Naive thymus-derived CD4-positive, alpha-beta T cell (primary cell): ENCODE results near the gene DNAAF1. TPM values are rescaled to one million over a fixed set of nuclear protein-coding genes. Genes with fewer than 3 reads are reported as not detected.

ENCODE experiments used
- ATAC-seq: fragments of 150-1000 bp; cut with Tn5 transposase; 2 replicates; pipeline ENCODE4 v1.10.0; 2021; ENCODE audit warnings: mild to moderate bottlenecking, moderate library complexity
- CTCF ChIA-PET: fragments of 350-600 bp; sonication (Branson Sonifier 250); formaldehyde crosslinking; loops from one replicate; lab custom pipeline; 2021; ENCODE audit warnings: antibody characterized with exemption; lab: Charles Lee
- POLR2A ChIA-PET: fragments of 350-600 bp; sonication (Branson Sonifier 250); formaldehyde crosslinking; loops from one replicate; lab custom pipeline; 2021; ENCODE audit warnings: antibody characterized with exemption, inconsistent platforms; lab: Charles Lee
- DNase-seq, 9 donors: peaks; one replicate each; pipeline versions ENCODE4 v3.0.0 to v3.0.0-alpha.2; 2020 to 2022; ENCODE audit warnings: mixed read lengths in 1 of 9
- H3K27ac ChIP-seq: one replicate; pipeline ENCODE4 v1.7.0; 2013; ENCODE audit warnings: mild to moderate bottlenecking, low read depth, low read length, moderate library complexity
- H3K27me3 ChIP-seq, 2 donors: one replicate each; pipeline ENCODE4 v1.7.0; 2013; ENCODE audit warnings: low read length in 2 of 2, mild to moderate bottlenecking in 2 of 2, moderate library complexity in 2 of 2; ENCODE audit not compliant: control insufficient read depth in 2 of 2, insufficient read depth in 2 of 2
- H3K36me3 ChIP-seq, 3 experiments: 1 replicate in 2 of 3; 2 replicates in 1 of 3; pipeline ENCODE4 v1.7.0; 2013; ENCODE audit warnings: low read length in 3 of 3, mild to moderate bottlenecking in 3 of 3, moderate library complexity in 1 of 3; ENCODE audit not compliant: insufficient read depth in 3 of 3, control insufficient read depth in 2 of 3
- H3K4me1 ChIP-seq, 2 donors: one replicate each; pipeline ENCODE4 v1.7.0; 2013; ENCODE audit warnings: low read length in 2 of 2, mild to moderate bottlenecking in 2 of 2, moderate library complexity in 1 of 2; ENCODE audit not compliant: control insufficient read depth in 2 of 2, insufficient read depth in 2 of 2
- H3K4me3 ChIP-seq: 2 replicates; pipeline ENCODE4 v1.7.0; 2013; ENCODE audit warnings: mild to moderate bottlenecking, low read length
- H3K9me3 ChIP-seq, 3 experiments: 1 replicate in 2 of 3; 2 replicates in 1 of 3; pipeline ENCODE4 v1.7.0; 2013; ENCODE audit warnings: low read length in 3 of 3; ENCODE audit not compliant: control insufficient read depth in 2 of 3
- H3K27ac Mint-ChIP-seq, 9 donors: one replicate each; pipeline ENCODE4 v1.8.0; 2020 to 2022; ENCODE audit warnings: mixed read lengths in 9 of 9, mild to moderate bottlenecking in 8 of 9, moderate library complexity in 5 of 9, inconsistent platforms in 2 of 9
- H3K27me3 Mint-ChIP-seq, 5 donors: one replicate each; pipeline ENCODE4 v1.8.0; 2021 to 2022; ENCODE audit warnings: mixed read lengths in 5 of 5, mild to moderate bottlenecking in 1 of 5
- H3K36me3 Mint-ChIP-seq, 5 donors: one replicate each; pipeline ENCODE4 v1.8.0; 2020 to 2022; ENCODE audit warnings: mixed read lengths in 5 of 5, mild to moderate bottlenecking in 3 of 5, inconsistent platforms in 1 of 5
- H3K4me1 Mint-ChIP-seq, 7 donors: one replicate each; pipeline ENCODE4 v1.8.0; 2020 to 2022; ENCODE audit warnings: mixed read lengths in 7 of 7, mild to moderate bottlenecking in 3 of 7, inconsistent platforms in 1 of 7
- H3K4me3 Mint-ChIP-seq, 10 donors: one replicate each; pipeline ENCODE4 v1.8.0; 2020 to 2022; ENCODE audit warnings: mild to moderate bottlenecking in 10 of 10, mixed read lengths in 10 of 10, moderate library complexity in 6 of 10, inconsistent platforms in 2 of 10
- H3K9me3 Mint-ChIP-seq, 11 donors: one replicate each; pipeline ENCODE4 v1.8.0; 2020 to 2022; ENCODE audit warnings: mixed read lengths in 11 of 11, mild to moderate bottlenecking in 4 of 11, inconsistent platforms in 1 of 11, moderate library complexity in 1 of 11
- intact Hi-C, 2 donors: fragments of 100-400 bp; cut with micrococcal nuclease; formaldehyde crosslinking; loops; one replicate each; pipeline ENCODE4 v1.15.1; 2023
- polyA plus RNA-seq, 2 donors: library from polyadenylated mRNA; unstranded; fragments of 300-500 nt; fragmentation: Illumina TruSeq; gene quantifications; one replicate each; pipeline ENCODE4 v1.2.3, GENCODE V29; 2021
- total RNA-seq, 6 experiments: library from RNA in 5 of 6; stranded (reverse) in 5 of 6; gene quantifications; 1 replicate in 5 of 6; 2 replicates in 1 of 6; pipeline ENCODE4 v1.2.3 and lab custom pipeline; 2021 to 2026

Gene DNAAF1
- total and polyA plus RNA-seq, 7 experiments from 2014 or later: 0.06 to 2.2 (median 0.38) TPM; not detected in 3

- Histone ChIP-seq H3K4me3 (no peak overlapping the region), H3K4me1 (peaks cover 4 to 9% of the 10 kb centered on the region in 2 donors), H3K9me3 (no peaks in the 10 kb centered on the region), H3K27ac (no peak overlapping the region), H3K36me3 (peaks cover 0 to 4% (median 0%) of the 10 kb centered on the region in 3 experiments), H3K27me3 (no peaks in the 10 kb centered on the region)
- DNase-seq: no peak
- ChIA-PET CTCF (interaction anchor here (0.6 kb wide), 1 partner anchor 53 kb away, joined by 4 read pairs; no protein-coding TSS in a partner anchor), POLR2A (interaction anchor here (1.2 to 2.4 kb wide), 2 partner anchors 23 to 73 kb away, joined by 3 to 11 read pairs; partner anchors contain the start of gene MBTPS1)
- peaks cover 28 to 65% (median 55%) of the 10 kb centered on the region in 7 donors for H3K4me1 Mint-ChIP-seq
- no peak for ATAC-seq
- H3K27me3 Mint-ChIP-seq: peaks cover 0 to 6% (median 0%) of the 10 kb centered on the region in 5 donors
- intact Hi-C loops: no loop called here
- H3K27ac Mint-ChIP-seq: peak overlapping the region in 2 of 9 donors; percentile 11 to 37
- H3K4me3 Mint-ChIP-seq: no peak overlapping the region
- peaks cover 0 to 4% (median 2%) of the 10 kb centered on the region in 5 donors for H3K36me3 Mint-ChIP-seq
- H3K9me3 Mint-ChIP-seq: no peaks in the 10 kb centered on the region
Measured at GRCh38 chr16:84139628-84140258, 5.4 kb upstream of the DNAAF1 start.

GRCh38 chr16:84141143-84141670 is 3.9 kb upstream of the DNAAF1 start:
- Mint-ChIP-seq H3K27me3 (peaks cover 0 to 8% (median 0%) of the 10 kb centered on the region in 5 donors), H3K4me3 (no peak overlapping the region), H3K27ac (peak overlapping the region in 1 of 9 donors; percentile 55), H3K36me3 (peaks cover 0 to 4% (median 0%) of the 10 kb centered on the region in 5 donors), H3K4me1 (peaks cover 24 to 62% (median 51%) of the 10 kb centered on the region in 7 donors), H3K9me3 (no peaks in the 10 kb centered on the region)
- H3K4me3 ChIP-seq: no peak overlapping the region
- peak in 5 of 9 donors; percentile 4 to 34 (median 17) for DNase-seq
- H3K9me3 ChIP-seq: no peaks in the 10 kb centered on the region
- ChIA-PET POLR2A (interaction anchor here (1.0 to 1.2 kb wide), 2 partner anchors 29 to 75 kb away, joined by 3 read pairs; no protein-coding TSS in a partner anchor), CTCF (interaction anchor here (0.6 to 0.8 kb wide), 2 partner anchors 56 to 880 kb away, joined by 4 to 6 read pairs; no protein-coding TSS in a partner anchor)
- ATAC-seq: peak; percentile 8
- H3K4me1 ChIP-seq: peaks cover 4 to 14% of the 10 kb centered on the region in 2 donors
- no peaks in the 10 kb centered on the region for H3K27me3 ChIP-seq
- H3K36me3 ChIP-seq: peaks cover 0 to 5% (median 0%) of the 10 kb centered on the region in 3 experiments
- H3K27ac ChIP-seq: no peak overlapping the region
- intact Hi-C loops: no loop called here

DNA sequence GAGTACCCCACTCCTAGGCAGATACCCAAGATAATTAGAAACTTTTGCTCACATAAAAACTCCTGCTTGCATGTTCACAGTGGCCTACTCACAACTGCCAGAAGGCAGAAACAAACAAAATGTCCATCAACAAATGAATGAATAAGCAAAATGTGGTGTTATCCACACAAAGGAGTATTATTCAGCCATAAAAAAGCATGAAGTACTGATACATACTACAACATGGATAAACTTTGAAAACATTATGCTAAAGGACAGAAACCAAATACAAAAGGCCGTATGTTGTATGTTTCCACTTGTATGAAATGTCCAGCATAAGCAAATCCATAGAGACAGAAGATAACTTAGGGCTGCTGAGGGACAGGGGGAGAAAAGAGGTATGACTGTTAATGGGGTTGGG is 2.0 kb upstream of the DNAAF1 start:
- H3K4me1 ChIP-seq: peaks cover 4 to 14% of the 10 kb centered on the region in 2 donors
- H3K4me1 Mint-ChIP-seq: peaks cover 14 to 50% (median 48%) of the 10 kb centered on the region in 7 donors
- no peaks in the 10 kb centered on the region for H3K9me3 Mint-ChIP-seq
- no peaks in the 10 kb centered on the region for H3K9me3 ChIP-seq
- peaks cover 0 to 4% (median 0%) of the 10 kb centered on the region in 5 donors for H3K36me3 Mint-ChIP-seq
- H3K4me3 Mint-ChIP-seq: peak overlapping the region; percentile 4 to 98 (median 80)
- H3K27ac ChIP-seq: no peak overlapping the region
- DNase-seq (no peak), ATAC-seq (no peak)
- CTCF ChIA-PET: no interaction called here
- intact Hi-C loops: no loop called here
- peak overlapping the region in 4 of 9 donors; percentile 3 to 92 (median 28) for H3K27ac Mint-ChIP-seq
- POLR2A ChIA-PET: no interaction called here
- no peak overlapping the region for H3K4me3 ChIP-seq
- peaks cover 0 to 15% (median 0%) of the 10 kb centered on the region in 5 donors for H3K27me3 Mint-ChIP-seq
- no peaks in the 10 kb centered on the region for H3K27me3 ChIP-seq
- peaks cover 0 to 5% (median 0%) of the 10 kb centered on the region in 3 experiments for H3K36me3 ChIP-seq

GRCh38 chr16:84143784-84144199 is 1.3 kb upstream of the DNAAF1 start:
- peaks cover 0 to 17% (median 0%) of the 10 kb centered on the region in 5 donors for H3K27me3 Mint-ChIP-seq
- Histone ChIP-seq H3K9me3 (no peaks in the 10 kb centered on the region), H3K4me3 (peak overlapping the region; percentile 68), H3K36me3 (peaks cover 0 to 5% (median 0%) of the 10 kb centered on the region in 3 experiments), H3K27ac (peak overlapping the region; percentile 87), H3K4me1 (peaks cover 4 to 11% of the 10 kb centered on the region in 2 donors), H3K27me3 (no peaks in the 10 kb centered on the region)
- H3K36me3 Mint-ChIP-seq: peaks cover 0 to 4% (median 0%) of the 10 kb centered on the region in 5 donors
- peak overlapping the region; percentile 91 to 98 (median 94) for H3K4me3 Mint-ChIP-seq
- H3K27ac Mint-ChIP-seq: peak overlapping the region in 8 of 9 donors; percentile 79 to 95 (median 90)
- intact Hi-C loops: loop anchor here (1.0 to 2.0 kb wide), 2 partner anchors 55 to 59 kb away; no protein-coding TSS in a partner anchor
- no peak for ATAC-seq
- H3K4me1 Mint-ChIP-seq: peaks cover 13 to 44% (median 40%) of the 10 kb centered on the region in 7 donors
- H3K9me3 Mint-ChIP-seq: no peaks in the 10 kb centered on the region
- POLR2A ChIA-PET: interaction anchor here (2.4 kb wide), 1 partner anchor 27 kb away, joined by 21 read pairs; the partner anchor contains the start of gene MBTPS1
- CTCF ChIA-PET: interaction anchor here (0.6 kb wide), 1 partner anchor 29 kb away, joined by 4 read pairs; no protein-coding TSS in a partner anchor
- no peak for DNase-seq

DNA sequence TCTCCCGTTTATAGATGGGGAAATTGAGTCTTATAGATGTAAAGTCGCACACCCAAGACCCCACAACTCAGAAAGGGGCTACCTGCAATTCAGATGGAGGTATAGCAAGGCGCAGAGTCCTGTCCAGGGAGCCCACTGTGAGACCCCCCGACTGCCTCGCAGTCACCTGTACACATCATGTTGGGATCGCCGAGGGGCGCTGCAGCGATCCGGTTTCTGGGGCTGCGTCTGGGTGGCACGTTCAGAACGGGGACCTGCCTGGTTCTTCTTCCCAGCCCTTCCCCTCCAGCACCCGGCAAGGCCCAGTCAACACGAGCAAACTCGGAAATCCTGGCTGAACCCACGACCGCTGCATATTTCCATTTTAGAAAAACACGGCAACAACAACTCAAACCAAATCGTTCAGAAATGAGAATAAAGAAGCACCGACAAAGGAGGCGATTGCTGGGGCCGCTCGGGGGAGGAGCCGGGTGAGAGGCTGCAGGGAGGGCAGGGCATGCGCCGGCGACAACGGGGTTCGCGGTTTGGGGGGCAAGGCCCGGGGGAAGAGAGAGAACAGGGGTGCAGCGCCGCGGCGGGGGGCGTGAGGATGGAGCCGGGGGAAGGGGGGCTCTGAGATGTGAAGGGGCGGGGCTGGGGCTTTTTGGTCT is 774 bp upstream of the DNAAF1 start:
- no peaks in the 10 kb centered on the region for H3K9me3 ChIP-seq
- Mint-ChIP-seq H3K27me3 (peaks cover 0 to 19% (median 0%) of the 10 kb centered on the region in 5 donors), H3K4me1 (peaks cover 10 to 38% (median 35%) of the 10 kb centered on the region in 7 donors), H3K4me3 (peak overlapping the region; percentile 91 to 98 (median 94)), H3K36me3 (peaks cover 0 to 4% (median 0%) of the 10 kb centered on the region in 5 donors), H3K27ac (peak overlapping the region; percentile 79 to 95 (median 89)), H3K9me3 (no peaks in the 10 kb centered on the region)
- CTCF ChIA-PET: interaction anchor here (0.6 kb wide), 1 partner anchor 29 kb away, joined by 4 read pairs; no protein-coding TSS in a partner anchor
- peaks cover 0 to 5% (median 0%) of the 10 kb centered on the region in 3 experiments for H3K36me3 ChIP-seq
- peak overlapping the region; percentile 87 for H3K27ac ChIP-seq
- intact Hi-C loops: loop anchor here (1.0 to 2.0 kb wide), 2 partner anchors 56 to 60 kb away; no protein-coding TSS in a partner anchor
- H3K4me1 ChIP-seq: peaks cover 4 to 8% of the 10 kb centered on the region in 2 donors
- ATAC-seq (peak; percentile 52), DNase-seq (peak; percentile 11 to 57 (median 36))
- POLR2A ChIA-PET: interaction anchor here (1.0 to 2.4 kb wide), 3 partner anchors 13 to 27 kb away, joined by 3 to 21 read pairs (median 3); partner anchors contain the start of gene MBTPS1
- peak overlapping the region; percentile 68 for H3K4me3 ChIP-seq
- no peaks in the 10 kb centered on the region for H3K27me3 ChIP-seq

GRCh38 chr16:84150926-84151325 is 5.8 kb downstream of the DNAAF1 start:
- no peaks in the 10 kb centered on the region for H3K9me3 Mint-ChIP-seq
- no peaks in the 10 kb centered on the region for H3K4me1 Mint-ChIP-seq
- ChIA-PET CTCF (interaction anchor here (0.6 kb wide), 1 partner anchor 54 kb away, joined by 3 read pairs; no protein-coding TSS in a partner anchor), POLR2A (no interaction called here)
- H3K27ac Mint-ChIP-seq: no peak overlapping the region
- H3K27ac ChIP-seq: no peak overlapping the region
- no peaks in the 10 kb centered on the region for H3K36me3 ChIP-seq
- intact Hi-C loops: no loop called here
- H3K27me3 ChIP-seq: no peaks in the 10 kb centered on the region
- peaks cover 0 to 36% (median 0%) of the 10 kb centered on the region in 5 donors for H3K27me3 Mint-ChIP-seq
- no peak overlapping the region for H3K4me3 Mint-ChIP-seq
- H3K9me3 ChIP-seq: no peaks in the 10 kb centered on the region
- H3K36me3 Mint-ChIP-seq: no peaks in the 10 kb centered on the region
- no peaks in the 10 kb centered on the region for H3K4me1 ChIP-seq
- DNase-seq (no peak), ATAC-seq (no peak)
- H3K4me3 ChIP-seq: no peak overlapping the region
